Measurements from ENCODE around the gene ZNF235.

- no peak for TF ChIP-seq CTCF (IDR thresholded peaks at IDR 0.05; ENCODE audit: control extremely low read depth in 1 of 3, insufficient read depth in 1 of 3, low read depth in 1 of 3, low read length in 3 of 3)
- no peak for TF ChIP-seq SRF (IDR thresholded peaks at IDR 0.05; ENCODE audit: low read depth, low read length)
- no peak for TF ChIP-seq TCF12 (IDR thresholded peaks at IDR 0.05; ENCODE audit: low read depth, low read length)
- no peak for TF ChIP-seq POLR2A (IDR thresholded peaks at IDR 0.05; ENCODE audit: control extremely low read depth in 1 of 2, low read depth in 2 of 2, low read length in 2 of 2)
- TF ChIP-seq POU5F1 (IDR thresholded peaks at IDR 0.05; ENCODE audit: low read depth, low read length), result no peak
- no peak for TF ChIP-seq NRF1 (IDR thresholded peaks at IDR 0.05; ENCODE audit: low read depth, low read length)
- no peak for TF ChIP-seq USF2 (IDR thresholded peaks at IDR 0.05; ENCODE audit: low read length)
- no peak for TF ChIP-seq EZH2 (IDR thresholded peaks at IDR 0.05; ENCODE audit: low read depth, low read length, severe bottlenecking)
- TF ChIP-seq CHD2 (IDR thresholded peaks at IDR 0.05; ENCODE audit: low read length), result no peak
- no peak for TF ChIP-seq EGR1 (IDR thresholded peaks at IDR 0.05; ENCODE audit: borderline replicate concordance, low read depth, low read length)
- TF ChIP-seq CHD1 (IDR thresholded peaks at IDR 0.05; ENCODE audit: low read depth, low read length), result no peak
- no peak for TF ChIP-seq RAD21 (IDR thresholded peaks at IDR 0.05 in 1 of 2, conservative IDR thresholded peaks at IDR 0.05 in 1 of 2; ENCODE audit: low read depth in 2 of 2, low read length in 2 of 2)
- no peak for TF ChIP-seq CBX5 (IDR thresholded peaks at IDR 0.05; ENCODE audit: low read depth, low read length)
- TF ChIP-seq EP300 (IDR thresholded peaks at IDR 0.05; ENCODE audit: borderline replicate concordance in 1 of 2, low read depth in 2 of 2, low read length in 2 of 2), result no peak
Observed at GRCh38 chr19:44303320-44303719, 1.5 kb downstream of the ZNF235 start.
